ENCODE results near the gene DMBT1. TPM values are rescaled to one million over a fixed set of nuclear protein-coding genes. Genes with fewer than 3 reads are reported as not detected.
A peak's percentile ranks its signal among the peaks of the same experiment; 100 is the strongest.

Gene DMBT1
- total RNA-seq, 1 donor from 2014 or later: 0.49 TPM

DNA sequence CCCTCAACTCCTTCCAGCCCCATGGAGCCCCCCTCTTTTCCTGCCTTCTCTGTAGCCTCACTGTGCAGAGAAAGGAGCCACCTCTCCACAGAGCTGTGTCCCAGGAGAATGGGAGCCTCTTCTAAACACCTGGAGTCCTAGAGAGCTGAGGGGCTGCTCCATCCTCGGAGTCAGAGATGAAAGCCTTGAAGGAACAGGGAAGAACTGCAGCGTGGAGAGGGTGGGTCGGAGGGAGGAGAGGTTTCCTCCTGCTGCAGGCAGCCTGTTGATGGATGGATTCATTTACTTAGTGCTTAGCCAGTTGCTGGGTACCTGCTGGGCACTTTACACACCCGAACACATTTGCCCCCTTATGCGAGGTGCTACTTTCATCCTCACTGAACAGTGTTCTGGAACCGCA, 100.1 kb downstream of the DMBT1 start:
- H3K4me3 Mint-ChIP-seq (ENCODE audit: unreplicated experiment): no peak overlapping the region
- TF ChIP-seq, protein P1, sequence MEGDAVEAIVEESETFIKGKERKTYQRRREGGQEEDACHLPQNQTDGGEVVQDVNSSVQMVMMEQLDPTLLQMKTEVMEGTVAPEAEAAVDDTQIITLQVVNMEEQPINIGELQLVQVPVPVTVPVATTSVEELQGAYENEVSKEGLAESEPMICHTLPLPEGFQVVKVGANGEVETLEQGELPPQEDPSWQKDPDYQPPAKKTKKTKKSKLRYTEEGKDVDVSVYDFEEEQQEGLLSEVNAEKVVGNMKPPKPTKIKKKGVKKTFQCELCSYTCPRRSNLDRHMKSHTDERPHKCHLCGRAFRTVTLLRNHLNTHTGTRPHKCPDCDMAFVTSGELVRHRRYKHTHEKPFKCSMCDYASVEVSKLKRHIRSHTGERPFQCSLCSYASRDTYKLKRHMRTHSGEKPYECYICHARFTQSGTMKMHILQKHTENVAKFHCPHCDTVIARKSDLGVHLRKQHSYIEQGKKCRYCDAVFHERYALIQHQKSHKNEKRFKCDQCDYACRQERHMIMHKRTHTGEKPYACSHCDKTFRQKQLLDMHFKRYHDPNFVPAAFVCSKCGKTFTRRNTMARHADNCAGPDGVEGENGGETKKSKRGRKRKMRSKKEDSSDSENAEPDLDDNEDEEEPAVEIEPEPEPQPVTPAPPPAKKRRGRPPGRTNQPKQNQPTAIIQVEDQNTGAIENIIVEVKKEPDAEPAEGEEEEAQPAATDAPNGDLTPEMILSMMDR (IDR thresholded peaks at IDR 0.05; ENCODE audit: unreplicated experiment): no peak
- DNase-seq (ENCODE audit: low spot score): no peak
- H3K36me3 Mint-ChIP-seq (ENCODE audit: low read depth, unreplicated experiment): no peaks in the 10 kb centered on the region
- H3K9me3 Mint-ChIP-seq (ENCODE audit: unreplicated experiment): no peaks in the 10 kb centered on the region
- peaks cover 17% of the 10 kb centered on the region for H3K4me1 Mint-ChIP-seq (ENCODE audit: unreplicated experiment)
- H3K27me3 Mint-ChIP-seq (ENCODE audit: unreplicated experiment): peaks cover under 1% of the 10 kb centered on the region
- peak overlapping the region; percentile 73 for H3K27ac Mint-ChIP-seq (ENCODE audit: unreplicated experiment)

DNA sequence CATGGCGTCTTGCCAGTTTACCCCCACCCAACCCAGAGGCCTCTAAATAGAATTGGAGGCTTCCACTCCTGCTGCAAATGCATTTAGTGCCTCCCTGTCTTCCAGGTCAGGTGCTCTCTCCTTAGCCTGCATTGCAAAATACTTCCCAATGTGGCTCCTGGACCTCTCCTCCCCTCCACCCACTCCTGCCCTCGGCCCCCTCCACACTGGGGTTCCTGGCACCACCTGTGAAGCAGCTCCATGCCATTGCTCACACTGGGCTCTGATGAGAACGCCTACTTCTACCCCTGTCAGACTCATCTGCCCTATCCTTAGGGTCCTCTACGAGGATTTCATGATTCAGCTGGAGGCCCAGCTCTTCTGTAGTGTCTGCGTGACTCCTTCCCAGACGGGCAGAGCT, 101.7 kb downstream of the DMBT1 start:
- no peak overlapping the region for H3K4me3 Mint-ChIP-seq (ENCODE audit: unreplicated experiment)
- no peaks in the 10 kb centered on the region for H3K27me3 Mint-ChIP-seq (ENCODE audit: unreplicated experiment)
- peaks cover 17% of the 10 kb centered on the region for H3K4me1 Mint-ChIP-seq (ENCODE audit: unreplicated experiment)
- TF ChIP-seq, protein P1 (IDR thresholded peaks at IDR 0.05; ENCODE audit: unreplicated experiment): no peak
- no peaks in the 10 kb centered on the region for H3K9me3 Mint-ChIP-seq (ENCODE audit: unreplicated experiment)
- no peaks in the 10 kb centered on the region for H3K36me3 Mint-ChIP-seq (ENCODE audit: low read depth, unreplicated experiment)
- no peak for DNase-seq (ENCODE audit: low spot score)
- H3K27ac Mint-ChIP-seq (ENCODE audit: unreplicated experiment): peak overlapping the region; percentile 91

DNA sequence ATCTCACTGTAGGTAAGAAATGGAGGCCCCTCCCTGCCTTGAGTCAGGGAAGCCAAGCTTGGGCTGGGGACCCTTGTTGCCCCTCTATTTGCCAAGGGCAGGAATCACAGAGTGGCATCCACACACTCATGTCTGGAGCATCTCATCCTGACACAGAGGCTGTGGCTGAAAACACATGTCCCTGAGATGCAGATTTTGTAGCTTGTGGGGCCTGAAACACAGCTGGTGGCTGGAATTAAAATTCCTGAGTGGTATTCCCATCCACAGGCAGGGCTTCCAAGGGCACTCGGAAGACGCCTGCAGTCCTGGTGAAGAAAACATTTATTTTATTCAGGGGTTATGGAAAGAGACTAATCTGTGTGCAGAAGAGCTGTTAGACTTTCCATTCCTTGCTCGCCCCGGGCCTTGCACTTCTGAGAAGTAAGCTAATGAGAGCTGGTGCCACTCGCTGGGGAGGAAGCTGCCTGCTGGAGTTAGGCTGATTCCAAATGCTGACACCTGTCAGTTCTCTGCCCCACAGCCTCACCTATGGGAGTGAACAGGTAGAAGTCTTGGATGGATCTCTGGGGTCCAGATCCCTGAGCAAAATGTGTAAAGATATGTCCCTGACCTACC, 103.1 kb downstream of the DMBT1 start:
- no peaks in the 10 kb centered on the region for H3K27me3 Mint-ChIP-seq (ENCODE audit: unreplicated experiment)
- H3K9me3 Mint-ChIP-seq (ENCODE audit: unreplicated experiment): no peaks in the 10 kb centered on the region
- peaks cover 26% of the 10 kb centered on the region for H3K4me1 Mint-ChIP-seq (ENCODE audit: unreplicated experiment)

DNA sequence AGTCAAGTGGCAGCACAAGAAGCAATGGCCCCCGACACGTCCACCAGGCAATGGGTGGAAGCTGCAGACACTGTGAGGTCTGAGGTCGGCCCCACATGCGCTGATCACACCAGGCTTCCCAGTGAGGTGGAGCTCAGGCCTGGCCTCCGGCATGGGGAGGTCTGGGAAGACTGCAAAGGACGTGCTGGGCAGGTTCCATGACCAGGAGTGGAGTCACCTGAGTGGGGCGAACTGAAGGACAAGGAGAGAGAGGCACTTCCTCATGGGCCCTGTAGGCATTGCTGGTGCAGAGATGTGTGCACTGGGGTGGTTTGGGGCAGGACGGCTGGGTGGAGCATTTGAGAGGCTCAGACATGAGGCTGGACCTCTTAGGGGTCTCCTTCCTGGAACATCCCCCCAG, 103.9 kb downstream of the DMBT1 start:
- TF ChIP-seq, protein P1 (IDR thresholded peaks at IDR 0.05; ENCODE audit: unreplicated experiment): no peak
- H3K27me3 Mint-ChIP-seq (ENCODE audit: unreplicated experiment): no peaks in the 10 kb centered on the region
- peaks cover 35% of the 10 kb centered on the region for H3K4me1 Mint-ChIP-seq (ENCODE audit: unreplicated experiment)
- no peaks in the 10 kb centered on the region for H3K36me3 Mint-ChIP-seq (ENCODE audit: low read depth, unreplicated experiment)
- no peak overlapping the region for H3K27ac Mint-ChIP-seq (ENCODE audit: unreplicated experiment)
- H3K9me3 Mint-ChIP-seq (ENCODE audit: unreplicated experiment): no peaks in the 10 kb centered on the region
- H3K4me3 Mint-ChIP-seq (ENCODE audit: unreplicated experiment): no peak overlapping the region
- no peak for DNase-seq (ENCODE audit: low spot score)

More for the DNA sequence above, 103.1 kb downstream of the DMBT1 start:
- DNase-seq (ENCODE audit: low spot score): no peak
- Mint-ChIP-seq H3K4me3 (ENCODE audit: unreplicated experiment) (no peak overlapping the region), H3K27ac (ENCODE audit: unreplicated experiment) (no peak overlapping the region), H3K36me3 (ENCODE audit: low read depth, unreplicated experiment) (no peaks in the 10 kb centered on the region)
- TF ChIP-seq, protein P1 (IDR thresholded peaks at IDR 0.05; ENCODE audit: unreplicated experiment): no peak

DNA sequence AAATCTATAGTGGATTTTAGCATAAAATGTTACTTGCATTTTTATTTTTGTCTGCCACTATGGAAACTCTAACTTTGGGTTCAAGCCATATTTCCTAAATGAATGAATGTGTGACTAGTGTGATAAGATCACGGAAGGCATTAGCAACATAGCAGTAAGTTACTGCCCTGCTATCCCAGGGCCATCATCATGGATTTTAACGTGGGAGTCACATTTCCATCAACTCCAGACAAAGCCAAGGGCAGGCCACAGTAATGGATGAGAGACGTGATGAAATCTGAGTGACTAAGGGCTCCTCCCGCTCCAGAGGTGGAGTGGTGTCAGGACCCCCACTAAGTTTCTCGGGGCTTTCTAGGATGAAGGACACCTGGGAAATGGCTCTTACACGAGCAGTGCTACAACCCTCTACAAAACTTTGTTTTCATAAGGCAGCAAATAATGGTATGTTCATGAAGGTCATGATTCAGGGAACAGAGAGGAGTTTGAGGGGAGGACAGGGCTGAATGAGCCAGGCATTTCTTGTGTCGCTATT, 104.8 kb downstream of the DMBT1 start:
- TF ChIP-seq, protein P1 (IDR thresholded peaks at IDR 0.05; ENCODE audit: unreplicated experiment): no peak
- H3K27me3 Mint-ChIP-seq (ENCODE audit: unreplicated experiment): no peaks in the 10 kb centered on the region
- H3K4me1 Mint-ChIP-seq (ENCODE audit: unreplicated experiment): peaks cover 41% of the 10 kb centered on the region

More for the DNA sequence above, 104.8 kb downstream of the DMBT1 start:
- no peak overlapping the region for H3K4me3 Mint-ChIP-seq (ENCODE audit: unreplicated experiment)
- DNase-seq (ENCODE audit: low spot score): no peak
- H3K27ac Mint-ChIP-seq (ENCODE audit: unreplicated experiment): no peak overlapping the region
- H3K9me3 Mint-ChIP-seq (ENCODE audit: unreplicated experiment): no peaks in the 10 kb centered on the region
- no peaks in the 10 kb centered on the region for H3K36me3 Mint-ChIP-seq (ENCODE audit: low read depth, unreplicated experiment)

Measured in endothelial cell (in vitro differentiated cells).